ENCODE results near the gene TBC1D30. TPM values are rescaled to one million over a fixed set of nuclear protein-coding genes. Genes with fewer than 3 reads are reported as not detected.

Gene TBC1D30
- total and polyA plus RNA-seq, 7 experiments from 2014 or later: 0.13 to 1.5 (median 0.49) TPM; not detected in 1

DNA sequence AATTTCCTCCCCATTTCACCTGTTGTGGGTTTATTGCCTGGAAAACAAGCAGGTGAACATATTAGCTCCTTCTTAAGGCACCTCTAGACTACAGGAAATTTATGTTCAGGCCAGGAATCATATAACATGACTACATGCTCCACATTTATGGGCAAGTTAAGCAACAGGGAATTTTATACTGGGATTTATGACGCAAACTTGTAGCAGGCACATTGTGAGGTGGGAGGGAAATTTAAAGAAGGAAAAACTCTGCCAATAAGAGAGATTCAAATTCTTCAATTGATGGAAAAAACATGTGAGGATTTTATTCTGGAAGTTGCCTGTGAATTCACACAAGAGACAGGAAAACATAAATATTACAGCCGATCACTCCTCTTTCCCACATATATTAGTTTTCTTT lies 93.9 kb downstream of the TBC1D30 start:
- no peaks in the 10 kb centered on the region for H3K36me3 ChIP-seq (ENCODE audit: control insufficient read depth in 2 of 3, insufficient read depth in 3 of 3, low read length in 3 of 3)
- H3K4me1 ChIP-seq (ENCODE audit: control insufficient read depth in 2 of 2, insufficient read depth in 2 of 2, low read length in 2 of 2): no peaks in the 10 kb centered on the region
- no peak overlapping the region for H3K27ac Mint-ChIP-seq
- H3K4me3 Mint-ChIP-seq: no peak overlapping the region
- no peak overlapping the region for H3K27ac ChIP-seq (ENCODE audit: low read depth, low read length)
- H3K4me3 ChIP-seq (ENCODE audit: low read length): no peak overlapping the region
- no peaks in the 10 kb centered on the region for H3K27me3 ChIP-seq (ENCODE audit: control insufficient read depth in 2 of 2, insufficient read depth in 2 of 2, low read length in 2 of 2)
- H3K9me3 ChIP-seq (ENCODE audit: control insufficient read depth in 2 of 3, low read length in 3 of 3): no peaks in the 10 kb centered on the region
- H3K4me1 Mint-ChIP-seq: peaks cover 0 to 2% (median 0%) of the 10 kb centered on the region in 7 donors
- intact Hi-C loops (cut with micrococcal nuclease): no loop called here
- POLR2A ChIA-PET: no interaction called here
- no peak for DNase-seq
- ATAC-seq: no peak
- H3K9me3 Mint-ChIP-seq: no peaks in the 10 kb centered on the region
- peaks cover 17 to 54% (median 30%) of the 10 kb centered on the region in 5 donors for H3K27me3 Mint-ChIP-seq
- no peaks in the 10 kb centered on the region for H3K36me3 Mint-ChIP-seq
- CTCF ChIA-PET: no interaction called here

DNA sequence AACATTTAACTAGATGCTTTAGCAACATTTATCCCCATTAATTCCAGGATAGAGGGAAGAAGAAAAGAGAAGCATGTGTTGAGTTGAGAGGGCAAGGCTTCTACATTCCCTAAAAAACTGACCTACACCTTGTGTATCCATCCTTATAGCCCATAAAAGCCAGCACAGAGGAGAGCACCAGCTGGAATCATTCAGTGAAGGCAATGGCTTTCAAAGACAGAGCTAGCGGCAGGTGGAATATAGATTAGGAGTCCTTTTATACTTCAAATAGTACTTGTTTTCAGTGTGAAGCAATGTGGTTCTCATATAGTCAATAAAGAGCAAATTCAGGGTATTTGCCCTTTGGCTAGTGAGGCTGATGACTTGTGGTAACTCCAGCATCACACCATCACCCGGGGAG lies 94.4 kb downstream of the TBC1D30 start:
- Mint-ChIP-seq H3K27me3 (peaks cover 15 to 49% (median 27%) of the 10 kb centered on the region in 5 donors), H3K36me3 (no peaks in the 10 kb centered on the region), H3K4me1 (peaks cover 0 to 2% (median 0%) of the 10 kb centered on the region in 7 donors), H3K4me3 (no peak overlapping the region), H3K27ac (no peak overlapping the region), H3K9me3 (no peaks in the 10 kb centered on the region)
- DNase-seq (no peak), ATAC-seq (no peak)
- H3K4me1 ChIP-seq (ENCODE audit: control insufficient read depth in 2 of 2, insufficient read depth in 2 of 2, low read length in 2 of 2): no peaks in the 10 kb centered on the region
- H3K4me3 ChIP-seq (ENCODE audit: low read length): no peak overlapping the region
- H3K27me3 ChIP-seq (ENCODE audit: control insufficient read depth in 2 of 2, insufficient read depth in 2 of 2, low read length in 2 of 2): no peaks in the 10 kb centered on the region
- no peak overlapping the region for H3K27ac ChIP-seq (ENCODE audit: low read depth, low read length)
- no peaks in the 10 kb centered on the region for H3K9me3 ChIP-seq (ENCODE audit: control insufficient read depth in 2 of 3, low read length in 3 of 3)
- ChIA-PET POLR2A (no interaction called here), CTCF (no interaction called here)
- no peaks in the 10 kb centered on the region for H3K36me3 ChIP-seq (ENCODE audit: control insufficient read depth in 2 of 3, insufficient read depth in 3 of 3, low read length in 3 of 3)
- intact Hi-C loops (cut with micrococcal nuclease): no loop called here

DNA sequence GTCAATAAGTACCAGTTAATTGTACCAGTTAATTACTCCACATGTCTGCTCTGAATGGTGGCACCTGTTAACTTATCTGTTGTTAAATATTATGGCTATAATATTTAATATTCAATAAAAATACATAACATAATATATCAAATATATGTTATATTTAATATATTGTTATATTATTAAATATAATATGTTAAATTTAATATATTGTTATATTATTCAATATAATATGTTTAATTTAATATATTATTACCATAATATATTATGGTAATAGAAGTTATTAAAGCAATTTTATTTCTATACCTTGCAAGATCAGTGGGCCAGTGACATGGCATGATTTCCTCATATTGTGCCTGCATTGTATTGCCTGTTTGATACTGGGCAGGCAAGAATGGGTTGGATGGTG lies 98.4 kb downstream of the TBC1D30 start:
- H3K4me1 ChIP-seq (ENCODE audit: control insufficient read depth in 2 of 2, insufficient read depth in 2 of 2, low read length in 2 of 2): no peaks in the 10 kb centered on the region
- ChIA-PET CTCF (no interaction called here), POLR2A (no interaction called here)
- H3K27me3 Mint-ChIP-seq: peaks cover 19 to 41% (median 28%) of the 10 kb centered on the region in 5 donors
- peaks cover 0 to 2% (median 0%) of the 10 kb centered on the region in 7 donors for H3K4me1 Mint-ChIP-seq
- H3K4me3 Mint-ChIP-seq: no peak overlapping the region
- H3K9me3 Mint-ChIP-seq: no peaks in the 10 kb centered on the region
- ATAC-seq (no peak), DNase-seq (no peak)
- H3K4me3 ChIP-seq (ENCODE audit: low read length): no peak overlapping the region
- H3K36me3 Mint-ChIP-seq: no peaks in the 10 kb centered on the region
- no peaks in the 10 kb centered on the region for H3K36me3 ChIP-seq (ENCODE audit: control insufficient read depth in 2 of 3, insufficient read depth in 3 of 3, low read length in 3 of 3)
- intact Hi-C loops (cut with micrococcal nuclease): no loop called here
- H3K27ac ChIP-seq (ENCODE audit: low read depth, low read length): no peak overlapping the region
- H3K9me3 ChIP-seq (ENCODE audit: control insufficient read depth in 2 of 3, low read length in 3 of 3): no peaks in the 10 kb centered on the region
- no peaks in the 10 kb centered on the region for H3K27me3 ChIP-seq (ENCODE audit: control insufficient read depth in 2 of 2, insufficient read depth in 2 of 2, low read length in 2 of 2)
- no peak overlapping the region for H3K27ac Mint-ChIP-seq

DNA sequence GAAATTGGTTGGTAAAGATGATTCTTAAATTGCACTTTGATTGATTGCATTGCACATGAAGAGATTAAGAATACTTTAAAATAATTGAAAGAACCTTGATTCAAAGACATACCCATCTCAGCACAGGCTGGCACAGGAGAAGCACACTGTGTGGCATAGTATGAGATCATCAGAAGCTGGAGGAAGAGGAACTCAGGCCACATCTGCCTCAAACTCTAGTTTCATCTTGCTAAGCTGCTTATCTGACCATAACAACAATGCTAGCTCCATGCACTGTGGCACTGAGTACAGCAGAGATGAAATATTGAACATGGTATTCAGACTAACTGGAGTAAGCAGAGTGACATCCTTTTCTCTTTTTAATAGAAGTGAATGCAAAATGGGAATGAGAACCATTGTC lies 99.1 kb downstream of the TBC1D30 start:
- ChIA-PET CTCF (no interaction called here), POLR2A (no interaction called here)
- Histone ChIP-seq H3K9me3 (ENCODE audit: control insufficient read depth in 2 of 3, low read length in 3 of 3) (no peaks in the 10 kb centered on the region), H3K27ac (ENCODE audit: low read depth, low read length) (no peak overlapping the region), H3K27me3 (ENCODE audit: control insufficient read depth in 2 of 2, insufficient read depth in 2 of 2, low read length in 2 of 2) (no peaks in the 10 kb centered on the region), H3K4me1 (ENCODE audit: control insufficient read depth in 2 of 2, insufficient read depth in 2 of 2, low read length in 2 of 2) (no peaks in the 10 kb centered on the region), H3K4me3 (ENCODE audit: low read length) (no peak overlapping the region), H3K36me3 (ENCODE audit: control insufficient read depth in 2 of 3, insufficient read depth in 3 of 3, low read length in 3 of 3) (no peaks in the 10 kb centered on the region)
- no peaks in the 10 kb centered on the region for H3K36me3 Mint-ChIP-seq
- DNase-seq (no peak), ATAC-seq (no peak)
- intact Hi-C loops (cut with micrococcal nuclease): no loop called here
- no peak overlapping the region for H3K4me3 Mint-ChIP-seq
- no peaks in the 10 kb centered on the region for H3K9me3 Mint-ChIP-seq
- peaks cover 17 to 36% (median 29%) of the 10 kb centered on the region in 5 donors for H3K27me3 Mint-ChIP-seq
- no peak overlapping the region for H3K27ac Mint-ChIP-seq
- peaks cover 0 to 2% (median 0%) of the 10 kb centered on the region in 7 donors for H3K4me1 Mint-ChIP-seq

Other genes with a start within 250 kb of the TBC1D30 start
- gene RASSF3, start 214.2 kb upstream of the TBC1D30 start, total RNA-seq: 100 to 1,000 TPM in 4 of 5 experiments, 10 to 100 TPM in 1; 79.0 to 200 (median 107) TPM
- 1 to 10 TPM; 4.4 to 5.5 TPM for gene RASSF3, start 214.2 kb upstream of the TBC1D30 start, polyA plus RNA-seq
- 10 to 100 TPM; 24.4 to 62.8 (median 35.2) TPM for gene GNS, start 65.2 kb upstream of the TBC1D30 start, total RNA-seq
- 10 to 100 TPM; 39.5 to 48.2 TPM for gene GNS, start 65.2 kb upstream of the TBC1D30 start, polyA plus RNA-seq

Measured in naive thymus-derived CD4-positive, alpha-beta T cell (primary cell).